ENCODE data around the gene BHLHE40.

Gene BHLHE40

GRCh38 chr3:4997946-4998345, 18.7 kb downstream of the BHLHE40 start:
- TF ChIP-seq CTCF (IDR thresholded peaks at IDR 0.05; ENCODE audit: extremely low read depth, missing control alignments) = no peak
- no peak for DNase-seq (ENCODE audit: low spot score)

- TF ChIP-seq CTCF (IDR thresholded peaks at IDR 0.05; ENCODE audit: extremely low read depth, missing control alignments) = no peak
- DNase-seq (ENCODE audit: low spot score) = no peak
Measured at GRCh38 chr3:4999531-5000184, 20.4 kb downstream of the BHLHE40 start.

GRCh38 chr3:5001135-5001534, 21.9 kb downstream of the BHLHE40 start:
- DNase-seq (ENCODE audit: low spot score) = no peak
- no peak for TF ChIP-seq CTCF (IDR thresholded peaks at IDR 0.05; ENCODE audit: extremely low read depth, missing control alignments)

- TF ChIP-seq CTCF (IDR thresholded peaks at IDR 0.05; ENCODE audit: extremely low read depth, missing control alignments) = no peak
- DNase-seq (ENCODE audit: low spot score) = no peak
Measured at GRCh38 chr3:5001805-5002173, 22.6 kb downstream of the BHLHE40 start.

GRCh38 chr3:5002174-5002870, 23.1 kb downstream of the BHLHE40 start:
- no peak for TF ChIP-seq CTCF (IDR thresholded peaks at IDR 0.05; ENCODE audit: extremely low read depth, missing control alignments)
- no peak for DNase-seq (ENCODE audit: low spot score)

DNA sequence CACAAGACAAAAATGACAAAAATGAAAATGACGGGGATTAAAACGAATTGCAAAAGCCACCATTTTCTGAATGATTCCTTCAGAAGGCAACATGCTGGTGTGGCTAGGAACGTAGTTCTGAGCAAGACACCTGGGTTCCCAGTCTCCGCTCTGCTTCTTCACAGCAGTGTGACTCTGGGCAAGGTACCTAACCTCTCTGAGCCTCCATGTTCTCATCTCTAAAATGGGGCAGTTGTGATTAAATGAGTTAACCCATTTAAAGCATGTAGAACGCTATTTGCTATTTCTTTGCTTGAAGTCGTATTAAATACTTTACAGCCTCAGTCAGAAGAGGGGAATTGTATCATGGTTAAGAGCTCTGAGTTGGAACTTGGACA, 23.6 kb downstream of the BHLHE40 start:
- no peak for DNase-seq (ENCODE audit: low spot score)
- no peak for TF ChIP-seq CTCF (IDR thresholded peaks at IDR 0.05; ENCODE audit: extremely low read depth, missing control alignments)

DNA sequence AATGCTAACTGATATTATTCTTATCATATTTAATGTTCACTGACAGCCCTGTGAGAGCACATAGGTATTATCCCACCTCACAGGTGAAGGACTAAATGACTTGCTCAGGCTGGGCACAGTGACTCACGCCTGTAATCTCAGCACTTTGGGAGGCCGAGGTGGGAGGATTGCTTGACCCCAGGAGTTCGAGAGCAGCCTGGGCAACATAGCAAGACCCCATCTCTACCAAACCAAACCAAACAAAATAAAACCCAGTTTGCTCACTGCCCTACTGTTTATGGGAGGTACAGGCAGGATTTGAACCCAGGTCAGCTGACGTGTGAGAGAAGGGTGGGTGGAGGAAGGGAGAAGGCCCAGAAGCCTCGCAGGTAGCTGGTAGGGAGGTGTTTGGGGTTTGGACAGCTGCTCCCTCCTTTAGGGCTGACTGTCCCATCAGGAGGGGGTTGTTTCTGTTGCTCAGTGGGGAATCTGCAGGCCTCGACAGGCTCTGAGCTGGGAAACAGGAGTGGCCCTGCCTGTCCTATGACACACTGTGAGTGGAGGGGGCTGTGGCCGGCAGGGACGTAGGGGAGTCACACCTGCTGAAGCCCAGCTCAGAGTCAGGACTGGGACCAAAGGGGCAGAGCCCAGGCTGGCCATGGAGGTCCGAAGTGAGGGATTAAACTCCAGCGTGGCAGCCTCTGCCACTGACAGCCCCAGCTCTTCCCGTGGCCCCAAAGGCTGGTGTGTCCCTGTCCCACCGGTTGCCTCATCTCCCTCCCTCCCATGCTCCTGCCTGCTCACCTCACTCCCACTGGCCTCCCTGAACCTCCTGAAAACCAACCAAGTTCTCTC, 25.3 kb downstream of the BHLHE40 start:
- DNase-seq (ENCODE audit: low spot score) = no peak
- TF ChIP-seq CTCF (IDR thresholded peaks at IDR 0.05; ENCODE audit: extremely low read depth, missing control alignments) = no peak
